ENCODE measurements around the gene OTOP3.

The OTOP3 gene

GRCh38 chr17:74937064-74938051 lies 1.7 kb downstream of the OTOP3 start:
- H3K4me3 ChIP-seq (ENCODE audit: low read length) = no peak overlapping the region
- H3K36me3 ChIP-seq (ENCODE audit: control insufficient read depth, insufficient read depth, low read length) = no peaks in the 10 kb centered on the region
- H3K27ac ChIP-seq (ENCODE audit: low read depth, low read length) = no peak overlapping the region
- H3K27me3 ChIP-seq (ENCODE audit: control insufficient read depth, insufficient read depth, low read length) = peaks cover 34% of the 10 kb centered on the region
- no peak overlapping the region for H3K9ac ChIP-seq (ENCODE audit: low read length)
- no peaks in the 10 kb centered on the region for H3K4me1 ChIP-seq (ENCODE audit: control insufficient read depth, insufficient read depth, low read length)

DNA sequence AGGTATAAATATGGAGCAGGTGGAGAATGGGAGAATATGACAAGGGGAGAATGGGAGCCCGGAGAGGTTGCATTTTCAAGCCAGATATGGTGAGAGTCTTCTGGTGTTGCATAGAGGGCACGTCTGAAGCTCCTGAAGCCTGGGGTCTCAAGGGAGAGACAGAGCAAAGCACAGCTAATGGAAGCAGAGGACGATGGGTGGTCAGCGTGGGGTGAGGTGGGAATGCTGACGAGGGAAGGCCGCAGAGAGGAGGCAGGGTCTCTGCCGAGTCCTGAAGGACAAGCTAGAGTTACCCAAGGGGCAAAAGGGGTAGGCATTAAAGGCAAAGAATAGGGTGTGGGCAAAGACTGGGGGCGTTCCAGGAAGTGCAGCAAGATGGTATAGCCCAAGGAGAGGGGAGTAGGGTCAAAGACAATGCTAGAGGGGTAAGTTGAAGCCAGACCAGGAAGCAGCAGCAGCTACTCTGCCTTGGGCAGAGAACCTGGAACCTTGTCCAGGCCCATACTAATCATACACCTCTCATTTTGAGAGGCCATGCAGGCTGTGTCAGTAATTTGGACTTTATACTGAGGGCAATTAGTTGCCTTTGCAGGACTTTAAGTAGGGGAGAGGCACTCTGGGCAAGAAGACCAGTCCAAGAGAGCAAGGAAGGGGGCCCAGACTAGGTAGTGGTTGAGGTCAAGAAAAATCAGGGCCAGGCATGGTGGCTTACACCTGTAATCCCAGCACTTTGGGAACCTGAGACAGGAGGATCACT lies 2.7 kb downstream of the OTOP3 start:
- Histone ChIP-seq H3K27ac (ENCODE audit: low read depth, low read length) (no peak overlapping the region), H3K4me3 (ENCODE audit: low read length) (no peak overlapping the region), H3K36me3 (ENCODE audit: control insufficient read depth, insufficient read depth, low read length) (no peaks in the 10 kb centered on the region), H3K4me1 (ENCODE audit: control insufficient read depth, insufficient read depth, low read length) (no peaks in the 10 kb centered on the region), H3K9ac (ENCODE audit: low read length) (no peak overlapping the region), H3K27me3 (ENCODE audit: control insufficient read depth, insufficient read depth, low read length) (peaks cover 31% of the 10 kb centered on the region)

GRCh38 chr17:74939534-74939933 lies 3.8 kb downstream of the OTOP3 start:
- H3K36me3 ChIP-seq (ENCODE audit: control insufficient read depth, insufficient read depth, low read length) = no peaks in the 10 kb centered on the region
- no peaks in the 10 kb centered on the region for H3K4me1 ChIP-seq (ENCODE audit: control insufficient read depth, insufficient read depth, low read length)
- no peak overlapping the region for H3K9ac ChIP-seq (ENCODE audit: low read length)
- no peak overlapping the region for H3K4me3 ChIP-seq (ENCODE audit: low read length)
- no peak overlapping the region for H3K27ac ChIP-seq (ENCODE audit: low read depth, low read length)
- H3K27me3 ChIP-seq (ENCODE audit: control insufficient read depth, insufficient read depth, low read length) = peaks cover 30% of the 10 kb centered on the region

- Histone ChIP-seq H3K4me1 (ENCODE audit: control insufficient read depth, insufficient read depth, low read length) (no peaks in the 10 kb centered on the region), H3K4me3 (ENCODE audit: low read length) (no peak overlapping the region), H3K36me3 (ENCODE audit: control insufficient read depth, insufficient read depth, low read length) (no peaks in the 10 kb centered on the region), H3K27ac (ENCODE audit: low read depth, low read length) (no peak overlapping the region), H3K9ac (ENCODE audit: low read length) (no peak overlapping the region), H3K27me3 (ENCODE audit: control insufficient read depth, insufficient read depth, low read length) (peaks cover 21% of the 10 kb centered on the region)
These were observed 5.5 kb downstream of the OTOP3 start for GRCh38 chr17:74941128-74941725.

- peaks cover 2% of the 10 kb centered on the region for H3K27me3 ChIP-seq (ENCODE audit: control insufficient read depth, insufficient read depth, low read length)
- no peak overlapping the region for H3K27ac ChIP-seq (ENCODE audit: low read depth, low read length)
These were observed 8.3 kb downstream of the OTOP3 start for GRCh38 chr17:74943808-74944522.

DNA sequence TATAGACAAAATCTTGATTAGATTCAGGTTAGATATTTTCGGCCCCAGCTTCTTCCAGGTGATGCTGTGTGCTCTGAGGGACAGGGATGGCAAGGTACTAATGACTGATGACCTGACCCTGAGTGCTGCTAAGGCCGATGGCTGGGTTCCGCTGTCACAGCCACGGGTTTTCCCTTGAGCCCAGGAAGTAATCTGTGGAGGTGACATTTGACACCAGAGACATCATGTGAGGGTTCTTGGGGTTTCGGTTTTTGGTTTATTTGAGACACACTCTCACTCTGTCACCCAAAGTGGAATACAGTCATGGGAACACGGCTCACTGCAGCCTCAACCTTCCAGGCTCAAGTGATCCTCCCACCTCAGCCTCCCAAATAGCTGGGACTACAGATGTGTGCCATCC lies 9.8 kb downstream of the OTOP3 start:
- no peaks in the 10 kb centered on the region for H3K36me3 ChIP-seq (ENCODE audit: control insufficient read depth, insufficient read depth, low read length)
- H3K4me1 ChIP-seq (ENCODE audit: control insufficient read depth, insufficient read depth, low read length) = no peaks in the 10 kb centered on the region
- H3K27ac ChIP-seq (ENCODE audit: low read depth, low read length) = no peak overlapping the region
- H3K4me3 ChIP-seq (ENCODE audit: low read length) = no peak overlapping the region
- H3K27me3 ChIP-seq (ENCODE audit: control insufficient read depth, insufficient read depth, low read length) = peaks cover 2% of the 10 kb centered on the region
- H3K9ac ChIP-seq (ENCODE audit: low read length) = no peak overlapping the region

More at GRCh38 chr17:74943808-74944522, 8.3 kb downstream of the OTOP3 start:
- H3K4me1 ChIP-seq (ENCODE audit: control insufficient read depth, insufficient read depth, low read length) = no peaks in the 10 kb centered on the region
- H3K9ac ChIP-seq (ENCODE audit: low read length) = no peak overlapping the region
- H3K36me3 ChIP-seq (ENCODE audit: control insufficient read depth, insufficient read depth, low read length) = no peaks in the 10 kb centered on the region
- H3K4me3 ChIP-seq (ENCODE audit: low read length) = no peak overlapping the region

DNA sequence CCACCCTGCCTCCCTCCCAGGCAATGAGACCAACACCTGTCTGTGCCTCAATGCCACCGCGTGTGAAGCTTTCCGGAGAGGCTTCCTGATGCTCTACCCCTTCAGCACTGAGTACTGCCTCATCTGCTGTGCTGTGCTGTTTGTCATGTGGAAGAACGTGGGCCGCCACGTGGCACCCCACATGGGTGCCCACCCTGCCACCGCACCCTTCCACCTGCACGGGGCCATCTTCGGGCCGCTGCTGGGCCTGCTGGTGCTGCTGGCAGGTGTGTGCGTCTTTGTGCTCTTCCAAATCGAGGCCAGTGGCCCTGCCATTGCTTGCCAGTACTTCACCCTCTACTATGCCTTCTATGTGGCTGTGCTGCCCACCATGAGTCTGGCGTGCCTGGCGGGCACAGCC lies 10.9 kb downstream of the OTOP3 start:
- H3K27me3 ChIP-seq (ENCODE audit: control insufficient read depth, insufficient read depth, low read length) = peaks cover 5% of the 10 kb centered on the region
- no peaks in the 10 kb centered on the region for H3K4me1 ChIP-seq (ENCODE audit: control insufficient read depth, insufficient read depth, low read length)
- H3K9ac ChIP-seq (ENCODE audit: low read length) = no peak overlapping the region
- no peak overlapping the region for H3K27ac ChIP-seq (ENCODE audit: low read depth, low read length)
- H3K4me3 ChIP-seq (ENCODE audit: low read length) = no peak overlapping the region
- no peaks in the 10 kb centered on the region for H3K36me3 ChIP-seq (ENCODE audit: control insufficient read depth, insufficient read depth, low read length)

- no peak overlapping the region for H3K27ac ChIP-seq (ENCODE audit: low read depth, low read length)
- H3K36me3 ChIP-seq (ENCODE audit: control insufficient read depth, insufficient read depth, low read length) = no peaks in the 10 kb centered on the region
- peaks cover 5% of the 10 kb centered on the region for H3K27me3 ChIP-seq (ENCODE audit: control insufficient read depth, insufficient read depth, low read length)
- H3K4me1 ChIP-seq (ENCODE audit: control insufficient read depth, insufficient read depth, low read length) = no peaks in the 10 kb centered on the region
- H3K4me3 ChIP-seq (ENCODE audit: low read length) = no peak overlapping the region
- H3K9ac ChIP-seq (ENCODE audit: low read length) = no peak overlapping the region
These were observed 11.5 kb downstream of the OTOP3 start for GRCh38 chr17:74947041-74947754.

DNA sequence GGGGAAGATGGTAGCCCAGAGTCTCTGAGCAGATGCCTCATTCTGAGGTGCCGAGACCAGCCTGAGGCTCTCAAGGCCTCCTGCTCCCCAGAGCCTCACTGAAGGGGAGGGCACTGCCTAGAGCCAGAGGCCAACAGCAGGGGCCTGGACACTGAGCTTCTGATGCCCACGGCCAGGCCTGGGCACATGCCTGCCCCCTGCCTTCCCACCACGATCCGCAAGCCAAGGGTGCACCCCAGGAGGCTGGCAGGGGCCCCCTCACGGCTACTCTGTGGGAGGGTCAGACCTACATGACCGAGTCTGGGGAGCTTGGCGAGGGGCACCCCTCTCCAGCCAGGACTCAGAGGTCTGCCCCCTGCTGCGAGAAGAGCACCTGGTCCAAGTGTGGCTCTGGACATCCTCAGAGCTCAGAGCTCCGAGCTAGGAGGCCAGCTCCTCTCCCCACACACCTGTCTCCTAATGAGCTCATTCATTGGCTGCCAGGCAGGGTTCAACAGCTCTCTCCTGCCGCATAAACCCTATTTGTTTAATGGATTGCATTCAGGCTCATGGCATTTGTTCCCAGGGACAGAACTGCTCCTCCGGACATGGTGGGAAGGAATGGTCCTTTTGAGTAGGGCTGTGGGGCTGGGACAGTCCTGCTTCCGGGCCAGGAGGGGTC lies 13.9 kb downstream of the OTOP3 start:
- H3K4me3 ChIP-seq (ENCODE audit: low read length) = no peak overlapping the region
- no peak overlapping the region for H3K9ac ChIP-seq (ENCODE audit: low read length)
- no peaks in the 10 kb centered on the region for H3K36me3 ChIP-seq (ENCODE audit: control insufficient read depth, insufficient read depth, low read length)
- H3K27me3 ChIP-seq (ENCODE audit: control insufficient read depth, insufficient read depth, low read length) = peaks cover 3% of the 10 kb centered on the region
- no peak overlapping the region for H3K27ac ChIP-seq (ENCODE audit: low read depth, low read length)
- no peaks in the 10 kb centered on the region for H3K4me1 ChIP-seq (ENCODE audit: control insufficient read depth, insufficient read depth, low read length)

DNA sequence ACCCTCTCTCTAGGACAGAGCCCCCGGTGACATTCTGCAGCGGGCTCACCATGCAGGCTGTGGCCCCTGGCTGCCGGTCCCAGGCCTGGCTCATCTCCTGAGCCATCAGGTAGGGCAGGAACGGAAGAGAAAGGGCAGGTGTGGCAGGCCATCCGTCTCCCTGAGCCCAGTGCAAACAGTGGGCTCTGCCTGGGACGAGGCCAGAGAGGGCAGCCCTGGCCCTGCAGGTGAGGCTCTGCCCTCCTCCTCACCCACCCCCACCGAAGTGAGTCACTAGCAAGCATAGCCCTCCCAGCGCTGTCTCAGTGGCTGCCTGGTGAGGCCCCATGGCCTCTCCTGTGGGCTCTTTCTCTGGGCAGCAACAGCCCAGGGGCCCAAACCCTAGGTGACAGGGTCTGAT lies 14.5 kb downstream of the OTOP3 start:
- no peaks in the 10 kb centered on the region for H3K36me3 ChIP-seq (ENCODE audit: control insufficient read depth, insufficient read depth, low read length)
- no peaks in the 10 kb centered on the region for H3K4me1 ChIP-seq (ENCODE audit: control insufficient read depth, insufficient read depth, low read length)
- no peak overlapping the region for H3K9ac ChIP-seq (ENCODE audit: low read length)
- peaks cover 3% of the 10 kb centered on the region for H3K27me3 ChIP-seq (ENCODE audit: control insufficient read depth, insufficient read depth, low read length)
- H3K4me3 ChIP-seq (ENCODE audit: low read length) = no peak overlapping the region
- no peak overlapping the region for H3K27ac ChIP-seq (ENCODE audit: low read depth, low read length)

DNA sequence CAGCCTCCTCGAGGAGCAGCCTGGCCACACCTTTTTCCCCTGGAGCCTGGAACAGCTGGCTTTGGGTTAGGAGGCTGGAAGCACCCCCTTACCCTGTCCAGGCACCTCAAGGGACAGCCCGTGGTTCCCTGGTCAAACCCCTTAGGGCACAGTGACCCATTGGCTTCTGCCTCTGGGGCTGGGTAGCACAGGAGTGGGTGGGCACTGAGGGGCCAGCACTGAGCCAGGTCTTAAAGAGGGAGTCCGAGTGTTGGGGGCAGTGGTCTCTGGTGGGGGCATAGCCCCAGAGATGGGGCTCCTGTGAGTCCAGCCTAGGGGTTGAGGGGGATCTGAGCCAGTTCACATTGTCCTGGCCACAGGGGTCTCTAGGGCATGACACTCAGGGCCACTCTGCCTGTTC lies 15.4 kb downstream of the OTOP3 start:
- no peak overlapping the region for H3K9ac ChIP-seq (ENCODE audit: low read length)
- peaks cover 3% of the 10 kb centered on the region for H3K27me3 ChIP-seq (ENCODE audit: control insufficient read depth, insufficient read depth, low read length)
- H3K4me1 ChIP-seq (ENCODE audit: control insufficient read depth, insufficient read depth, low read length) = no peaks in the 10 kb centered on the region
- no peaks in the 10 kb centered on the region for H3K36me3 ChIP-seq (ENCODE audit: control insufficient read depth, insufficient read depth, low read length)
- H3K27ac ChIP-seq (ENCODE audit: low read depth, low read length) = no peak overlapping the region
- no peak overlapping the region for H3K4me3 ChIP-seq (ENCODE audit: low read length)

Data from rectal smooth muscle tissue (tissue), 1 donor.